ENCODE measurements around the gene POU3F3. TPM values are rescaled to one million over a fixed set of nuclear protein-coding genes. Genes with fewer than 3 reads are reported as not detected.

The POU3F3 gene
- total RNA-seq, 2 experiments from 2014 or later, result 2.7 to 3.1 TPM

- TF ChIP-seq EZH2phosphoT487 (IDR thresholded peaks at IDR 0.05; ENCODE audit: borderline replicate concordance, low read depth, low read length), result no peak
- TF ChIP-seq, protein P1, sequence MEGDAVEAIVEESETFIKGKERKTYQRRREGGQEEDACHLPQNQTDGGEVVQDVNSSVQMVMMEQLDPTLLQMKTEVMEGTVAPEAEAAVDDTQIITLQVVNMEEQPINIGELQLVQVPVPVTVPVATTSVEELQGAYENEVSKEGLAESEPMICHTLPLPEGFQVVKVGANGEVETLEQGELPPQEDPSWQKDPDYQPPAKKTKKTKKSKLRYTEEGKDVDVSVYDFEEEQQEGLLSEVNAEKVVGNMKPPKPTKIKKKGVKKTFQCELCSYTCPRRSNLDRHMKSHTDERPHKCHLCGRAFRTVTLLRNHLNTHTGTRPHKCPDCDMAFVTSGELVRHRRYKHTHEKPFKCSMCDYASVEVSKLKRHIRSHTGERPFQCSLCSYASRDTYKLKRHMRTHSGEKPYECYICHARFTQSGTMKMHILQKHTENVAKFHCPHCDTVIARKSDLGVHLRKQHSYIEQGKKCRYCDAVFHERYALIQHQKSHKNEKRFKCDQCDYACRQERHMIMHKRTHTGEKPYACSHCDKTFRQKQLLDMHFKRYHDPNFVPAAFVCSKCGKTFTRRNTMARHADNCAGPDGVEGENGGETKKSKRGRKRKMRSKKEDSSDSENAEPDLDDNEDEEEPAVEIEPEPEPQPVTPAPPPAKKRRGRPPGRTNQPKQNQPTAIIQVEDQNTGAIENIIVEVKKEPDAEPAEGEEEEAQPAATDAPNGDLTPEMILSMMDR (conservative IDR thresholded peaks at IDR 0.05; ENCODE audit: low read length), result no peak
- BruUV-seq (replicated peaks), result no TSS peak
- H2AFZ ChIP-seq (ENCODE audit: low read length), result no peak overlapping the region
- H3K9me3 ChIP-seq (ENCODE audit: low read length), result no peaks in the 10 kb centered on the region
- H3K4me3 ChIP-seq (ENCODE audit: low read depth, low read length, poor library complexity, severe bottlenecking), result no peak overlapping the region
- H3K79me2 ChIP-seq (ENCODE audit: insufficient read depth, low read depth, low read length), result no peaks in the 10 kb centered on the region
- H3K4me2 ChIP-seq (ENCODE audit: low read length), result no peak overlapping the region
- no peaks in the 10 kb centered on the region for H3K9me2 ChIP-seq (ENCODE audit: insufficient read depth, low read length)
- ChIA-PET POLR2A (no interaction called here), CTCF (ENCODE audit: unreplicated experiment) (no interaction called here)
- H3K4me1 ChIP-seq (ENCODE audit: insufficient read depth, low read length, poor library complexity, severe bottlenecking), result peaks cover under 1% of the 10 kb centered on the region
- intact Hi-C loops (cut with micrococcal nuclease; ENCODE audit: unreplicated experiment), result no loop called here
- no peak for DNase-seq (ENCODE audit: low spot score)
- no peaks in the 10 kb centered on the region for H3K36me3 ChIP-seq (ENCODE audit: insufficient read depth, low read length)
- no peak overlapping the region for H3K27ac ChIP-seq (ENCODE audit: low read depth, low read length, poor library complexity, severe bottlenecking)
- no peaks in the 10 kb centered on the region for H4K20me1 ChIP-seq (ENCODE audit: insufficient read depth, low read length)
These were observed 7.7 kb upstream of the POU3F3 start for GRCh38 chr2:104845946-104846785.

DNA sequence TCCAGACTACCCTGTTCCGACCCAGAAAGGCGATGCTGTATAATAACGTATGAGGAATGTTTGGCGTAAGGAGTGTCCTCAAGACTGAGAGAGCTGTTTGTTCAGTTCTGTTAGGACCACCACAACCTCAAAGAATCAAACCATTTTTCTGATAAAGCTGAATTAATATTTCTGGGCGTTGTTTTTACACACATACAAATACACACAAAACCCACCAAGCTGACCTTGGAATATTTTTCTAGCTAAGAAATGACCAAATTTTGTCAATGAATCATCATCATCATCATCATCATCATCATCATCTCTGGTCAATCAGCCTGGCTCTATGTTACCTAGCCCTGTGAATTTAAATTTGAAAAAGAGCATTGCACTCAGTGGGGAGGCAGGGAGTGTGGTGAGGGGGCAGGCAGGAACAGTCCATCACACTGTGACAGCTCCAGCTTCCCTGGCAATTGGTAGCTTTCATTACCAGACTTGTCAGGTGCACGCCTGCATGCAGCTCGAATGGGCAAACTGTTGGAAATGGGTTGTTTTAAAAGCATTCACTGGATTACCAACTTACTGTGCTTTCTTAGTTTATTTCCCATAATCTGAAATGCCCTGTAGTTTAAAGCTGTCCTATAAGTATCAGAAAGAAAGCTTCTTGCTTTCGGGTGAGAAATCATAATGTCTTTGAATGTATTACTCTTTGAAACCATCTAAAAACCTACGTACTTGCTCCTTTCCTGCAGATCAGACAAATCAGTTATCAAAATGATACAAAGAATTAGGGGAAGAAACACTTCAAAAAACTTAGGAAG is 6.9 kb upstream of the POU3F3 start:
- ChIA-PET POLR2A (no interaction called here), CTCF (ENCODE audit: unreplicated experiment) (no interaction called here)
- no peak for DNase-seq (ENCODE audit: low spot score)
- Histone ChIP-seq H3K9me3 (ENCODE audit: low read length) (no peaks in the 10 kb centered on the region), H3K27ac (ENCODE audit: low read depth, low read length, poor library complexity, severe bottlenecking) (no peak overlapping the region), H3K4me3 (ENCODE audit: low read depth, low read length, poor library complexity, severe bottlenecking) (no peak overlapping the region), H3K4me1 (ENCODE audit: insufficient read depth, low read length, poor library complexity, severe bottlenecking) (peaks cover 8% of the 10 kb centered on the region), H3K36me3 (ENCODE audit: insufficient read depth, low read length) (no peaks in the 10 kb centered on the region), H3K9me2 (ENCODE audit: insufficient read depth, low read length) (no peaks in the 10 kb centered on the region), H3K79me2 (ENCODE audit: insufficient read depth, low read depth, low read length) (no peaks in the 10 kb centered on the region), H2AFZ (ENCODE audit: low read length) (no peak overlapping the region), H4K20me1 (ENCODE audit: insufficient read depth, low read length) (no peaks in the 10 kb centered on the region), H3K4me2 (ENCODE audit: low read length) (no peak overlapping the region)
- TF ChIP-seq EZH2phosphoT487 (IDR thresholded peaks at IDR 0.05; ENCODE audit: borderline replicate concordance, low read depth, low read length), result no peak
- TF ChIP-seq, protein P1 (conservative IDR thresholded peaks at IDR 0.05; ENCODE audit: low read length), result no peak
- BruUV-seq (replicated peaks), result no TSS peak
- intact Hi-C loops (cut with micrococcal nuclease; ENCODE audit: unreplicated experiment), result no loop called here
